Activated CD8-positive, alpha-beta T cell treated with anti-CD3 and anti-CD28 coated beads, Interleukin-2, amount 10 ng/mL, durations not matched to agents 7 days and 5 days (primary cell): ENCODE results near the gene ZBTB1. TPM values are rescaled to one million over a fixed set of nuclear protein-coding genes. Genes with fewer than 3 reads are reported as not detected.
A peak's percentile ranks its signal among the peaks of the same experiment; 100 is the strongest.

Experiments used
- ATAC-seq: fragments of 150-1000 bp; cut with Tn5 transposase; one replicate; pipeline ENCODE4 v1.10.0; 2021; ENCODE audit warnings: moderate library complexity
- CTCF ChIA-PET: fragments of 350-600 bp; sonication (Branson Sonifier 250); formaldehyde crosslinking; loops from one replicate; lab custom pipeline; 2021; ENCODE audit warnings: antibody characterized with exemption; lab: Charles Lee
- POLR2A ChIA-PET: fragments of 350-600 bp; sonication (Branson Sonifier 250); formaldehyde crosslinking; loops from one replicate; lab custom pipeline; 2021; ENCODE audit warnings: antibody characterized with exemption; lab: Charles Lee
- DNase-seq: peaks from one replicate; pipeline ENCODE4 v3.0.0-alpha.2; 2020
- H3K27ac Mint-ChIP-seq: one replicate; pipeline ENCODE4 v1.8.0; 2021; ENCODE audit warnings: mild to moderate bottlenecking, mixed read lengths
- H3K27me3 Mint-ChIP-seq: one replicate; pipeline ENCODE4 v1.8.0; 2021; ENCODE audit warnings: low read depth, mixed read lengths
- H3K36me3 Mint-ChIP-seq: one replicate; pipeline ENCODE4 v1.8.0; 2021; ENCODE audit warnings: low read depth, mixed read lengths
- H3K4me1 Mint-ChIP-seq: one replicate; pipeline ENCODE4 v1.8.0; 2021; ENCODE audit warnings: low read depth, mixed read lengths
- H3K4me3 Mint-ChIP-seq: one replicate; pipeline ENCODE4 v1.8.0; 2021; ENCODE audit warnings: mild to moderate bottlenecking, mixed read lengths
- H3K9me3 Mint-ChIP-seq: one replicate; pipeline ENCODE4 v1.8.0; 2022; ENCODE audit warnings: mixed read lengths; ENCODE audit not compliant: insufficient read depth
- total RNA-seq, 2 experiments: library from RNA; stranded (reverse); gene quantifications; one replicate each; pipeline ENCODE4 v1.2.3, GENCODE V29; 2021

Gene ZBTB1
- total RNA-seq, 2 experiments from 2014 or later: 58.3 to 61.7 TPM

- no peak overlapping the region for H3K4me3 Mint-ChIP-seq
- CTCF ChIA-PET: interaction anchor here (1.0 to 4.9 kb wide), 7 partner anchors 14 to 153 kb away, joined by 3 to 43 read pairs (median 4); partner anchors contain the start of gene AKAP5
- no peak for DNase-seq
- POLR2A ChIA-PET: interaction anchor here (1.5 to 2.2 kb wide), 2 partner anchors 14 to 109 kb away, joined by 4 to 6 read pairs; no protein-coding TSS in a partner anchor
- H3K9me3 Mint-ChIP-seq: no peaks in the 10 kb centered on the region
- peaks cover 59% of the 10 kb centered on the region for H3K4me1 Mint-ChIP-seq
- H3K27ac Mint-ChIP-seq: peak overlapping the region; percentile 30
- peaks cover 62% of the 10 kb centered on the region for H3K36me3 Mint-ChIP-seq
- no peak for ATAC-seq
- no peaks in the 10 kb centered on the region for H3K27me3 Mint-ChIP-seq
Measured at GRCh38 chr14:64496764-64497163, 7.8 kb upstream of the ZBTB1 start.

GRCh38 chr14:64500088-64500487 lies 4.5 kb upstream of the ZBTB1 start:
- peak overlapping the region; percentile 60 for H3K4me3 Mint-ChIP-seq
- CTCF ChIA-PET: interaction anchor here (1.9 kb wide), 1 partner anchor 36 kb away, joined by 4 read pairs; no protein-coding TSS in a partner anchor

GRCh38 chr14:64501411-64502171 lies 3.0 kb upstream of the ZBTB1 start:
- H3K9me3 Mint-ChIP-seq: no peaks in the 10 kb centered on the region
- peaks cover 43% of the 10 kb centered on the region for H3K4me1 Mint-ChIP-seq
- peak overlapping the region; percentile 96 for H3K4me3 Mint-ChIP-seq
- H3K27me3 Mint-ChIP-seq: no peaks in the 10 kb centered on the region
- peaks cover 59% of the 10 kb centered on the region for H3K36me3 Mint-ChIP-seq
- H3K27ac Mint-ChIP-seq: peak overlapping the region; percentile 100
- no peak for ATAC-seq
- no peak for DNase-seq
- ChIA-PET CTCF (interaction anchor here (0.9 to 2.7 kb wide), 11 partner anchors 9 to 157 kb away, joined by 3 to 22 read pairs (median 5); partner anchors contain the start of gene HSPA2), POLR2A (interaction anchor here (0.6 to 5.6 kb wide), 8 partner anchors 11 to 163 kb away, joined by 3 to 55 read pairs (median 8); partner anchors contain the start of gene MTHFD1)

More at GRCh38 chr14:64500088-64500487, 4.5 kb upstream of the ZBTB1 start:
- peak overlapping the region; percentile 61 for H3K27ac Mint-ChIP-seq
- DNase-seq (no peak), ATAC-seq (no peak)
- H3K27me3 Mint-ChIP-seq: no peaks in the 10 kb centered on the region
- peaks cover 47% of the 10 kb centered on the region for H3K4me1 Mint-ChIP-seq
- POLR2A ChIA-PET: interaction anchor here (2.0 kb wide), 1 partner anchor 34 kb away, joined by 6 read pairs; no protein-coding TSS in a partner anchor
- H3K36me3 Mint-ChIP-seq: peaks cover 54% of the 10 kb centered on the region
- H3K9me3 Mint-ChIP-seq: no peaks in the 10 kb centered on the region

GRCh38 chr14:64502456-64502855 lies 2.1 kb upstream of the ZBTB1 start:
- H3K36me3 Mint-ChIP-seq: peaks cover 60% of the 10 kb centered on the region
- CTCF ChIA-PET: interaction anchor here (0.9 to 2.7 kb wide), 10 partner anchors 8 to 158 kb away, joined by 3 to 22 read pairs (median 5); partner anchors contain the start of gene HSPA2

GRCh38 chr14:64502887-64503433 lies 1.6 kb upstream of the ZBTB1 start:
- Mint-ChIP-seq H3K36me3 (peaks cover 60% of the 10 kb centered on the region), H3K4me1 (peaks cover 46% of the 10 kb centered on the region), H3K4me3 (peak overlapping the region; percentile 96), H3K27ac (peak overlapping the region; percentile 100), H3K9me3 (no peaks in the 10 kb centered on the region), H3K27me3 (no peaks in the 10 kb centered on the region)
- CTCF ChIA-PET: interaction anchor here (0.9 to 2.7 kb wide), 10 partner anchors 8 to 159 kb away, joined by 3 to 22 read pairs (median 5); partner anchors contain the start of gene HSPA2
- peak; percentile 46 for DNase-seq
- no peak for ATAC-seq
- POLR2A ChIA-PET: interaction anchor here (0.9 to 5.6 kb wide), 13 partner anchors 8 to 165 kb away, joined by 3 to 55 read pairs (median 8); partner anchors contain the start of genes HSPA2 and MTHFD1

More at GRCh38 chr14:64502456-64502855, 2.1 kb upstream of the ZBTB1 start:
- H3K4me1 Mint-ChIP-seq: peaks cover 45% of the 10 kb centered on the region
- peak overlapping the region; percentile 96 for H3K4me3 Mint-ChIP-seq
- DNase-seq: peak; percentile 44
- no peaks in the 10 kb centered on the region for H3K27me3 Mint-ChIP-seq
- peak overlapping the region; percentile 100 for H3K27ac Mint-ChIP-seq
- POLR2A ChIA-PET: interaction anchor here (0.9 to 5.6 kb wide), 13 partner anchors 7 to 164 kb away, joined by 3 to 55 read pairs (median 8); partner anchors contain the start of genes HSPA2 and MTHFD1
- H3K9me3 Mint-ChIP-seq: no peaks in the 10 kb centered on the region
- no peak for ATAC-seq

- H3K27me3 Mint-ChIP-seq: no peaks in the 10 kb centered on the region
- ChIA-PET CTCF (interaction anchor here (0.9 to 2.7 kb wide), 8 partner anchors 7 to 160 kb away, joined by 3 to 22 read pairs (median 6); partner anchors contain the start of genes HSPA2 and MTHFD1), POLR2A (interaction anchor here (0.9 to 5.6 kb wide), 19 partner anchors 7 to 166 kb away, joined by 3 to 55 read pairs (median 7); partner anchors contain the start of genes HSPA2 and MTHFD1)
- peak; percentile 72 for ATAC-seq
- peaks cover 63% of the 10 kb centered on the region for H3K36me3 Mint-ChIP-seq
- H3K9me3 Mint-ChIP-seq: no peaks in the 10 kb centered on the region
- peak within 1 kb of the TSS; percentile 96 for H3K4me3 Mint-ChIP-seq
- peak within 1 kb of the TSS; percentile 100 for H3K27ac Mint-ChIP-seq
- peak; percentile 97 for DNase-seq
- peaks cover 50% of the 10 kb centered on the region for H3K4me1 Mint-ChIP-seq
Measured at GRCh38 chr14:64503434-64504309, 898 bp upstream of the ZBTB1 start, which contains the start of gene ZBTB25. ZBTB25 (minus strand) TSS chr14:64503838; CDS start chr14:64490533, 13,305 bp downstream.

- peaks cover 52% of the 10 kb centered on the region for H3K4me1 Mint-ChIP-seq
- peak; percentile 32 for ATAC-seq
- DNase-seq: peak; percentile 92
- peak overlapping the region; percentile 85 for H3K4me3 Mint-ChIP-seq
- POLR2A ChIA-PET: interaction anchor here (0.6 to 5.6 kb wide), 17 partner anchors 10 to 167 kb away, joined by 3 to 55 read pairs (median 4); partner anchors contain the start of genes AKAP5, HSPA2 and MTHFD1
- H3K27ac Mint-ChIP-seq: peak overlapping the region; percentile 100
- no peaks in the 10 kb centered on the region for H3K27me3 Mint-ChIP-seq
- CTCF ChIA-PET: interaction anchor here (0.9 to 1.3 kb wide), 4 partner anchors 117 to 167 kb away, joined by 3 to 6 read pairs (median 4); partner anchors contain the start of gene MTHFD1
- no peaks in the 10 kb centered on the region for H3K9me3 Mint-ChIP-seq
- H3K36me3 Mint-ChIP-seq: peaks cover 55% of the 10 kb centered on the region
Measured at GRCh38 chr14:64504897-64505794, 576 bp downstream of the ZBTB1 start.

- H3K27ac Mint-ChIP-seq: peak overlapping the region; percentile 98
- H3K4me1 Mint-ChIP-seq: peaks cover 56% of the 10 kb centered on the region
- CTCF ChIA-PET: no interaction called here
- peaks cover 55% of the 10 kb centered on the region for H3K36me3 Mint-ChIP-seq
- no peak for ATAC-seq
- no peak for DNase-seq
- no peaks in the 10 kb centered on the region for H3K27me3 Mint-ChIP-seq
- H3K9me3 Mint-ChIP-seq: no peaks in the 10 kb centered on the region
- H3K4me3 Mint-ChIP-seq: peak overlapping the region; percentile 85
- POLR2A ChIA-PET: no interaction called here
Measured at GRCh38 chr14:64506721-64507120, 2.2 kb downstream of the ZBTB1 start.

- Mint-ChIP-seq H3K27ac (peak overlapping the region; percentile 98), H3K9me3 (no peaks in the 10 kb centered on the region), H3K4me3 (peak overlapping the region; percentile 85), H3K4me1 (peaks cover 55% of the 10 kb centered on the region), H3K36me3 (peaks cover 47% of the 10 kb centered on the region), H3K27me3 (no peaks in the 10 kb centered on the region)
- POLR2A ChIA-PET: interaction anchor here (1.1 to 1.9 kb wide), 2 partner anchors 15 to 120 kb away, joined by 3 to 7 read pairs; partner anchors contain the start of gene MTHFD1
- ATAC-seq (no peak), DNase-seq (no peak)
- CTCF ChIA-PET: interaction anchor here (0.7 to 1.4 kb wide), 2 partner anchors 78 to 163 kb away, joined by 3 to 5 read pairs; no protein-coding TSS in a partner anchor
Measured at GRCh38 chr14:64507376-64508156, 3.0 kb downstream of the ZBTB1 start.
